WTC11 (cell line): ENCODE results near the gene ASIC3. TPM values are rescaled to one million over a fixed set of nuclear protein-coding genes. Genes with fewer than 3 reads are reported as not detected.
A peak's percentile ranks its signal among the peaks of the same experiment; 100 is the strongest.

Experiments
- ATAC-seq: fragments of 200-7000 bp; cut with Tn5 transposase; 2 replicates; pipeline ENCODE4 v1.10.0; 2021; ENCODE audit warnings: mild to moderate bottlenecking, moderate library complexity
- CTCF ChIA-PET: fragments of 300-600 bp; sonication (Branson Sonifier 250); formaldehyde crosslinking; loops from one replicate; lab custom pipeline; 2021; ENCODE audit warnings: antibody characterized with exemption; lab: Charles Lee
- POLR2A ChIA-PET: fragments of 350-600 bp; sonication (Branson Sonifier 250); formaldehyde crosslinking; loops from one replicate; lab custom pipeline; 2021; ENCODE audit warnings: antibody characterized with exemption; lab: Charles Lee
- DNase-seq: peaks from one replicate; pipeline ENCODE4 v3.0.0; 2021; ENCODE audit warnings: low spot score
- H3K27ac Mint-ChIP-seq: 2 replicates; pipeline ENCODE4 v1.8.0; 2021; ENCODE audit warnings: mixed read lengths
- H3K27me3 Mint-ChIP-seq: 2 replicates; pipeline ENCODE4 v1.8.0; 2021; ENCODE audit warnings: low read depth, mild to moderate bottlenecking, moderate library complexity, mixed read lengths
- H3K36me3 Mint-ChIP-seq: 2 replicates; pipeline ENCODE4 v1.8.0; 2021; ENCODE audit warnings: mixed read lengths
- H3K4me1 Mint-ChIP-seq: 2 replicates; pipeline ENCODE4 v1.8.0; 2022; ENCODE audit warnings: mixed read lengths
- H3K4me3 Mint-ChIP-seq: 2 replicates; pipeline ENCODE4 v1.8.0; 2021; ENCODE audit warnings: mild to moderate bottlenecking, moderate library complexity, mixed read lengths
- H3K9me3 Mint-ChIP-seq: 2 replicates; pipeline ENCODE4 v1.8.0; 2021; ENCODE audit warnings: mixed read lengths
- AFF4 ChIP-seq: sonication (generic); formaldehyde crosslinking; IDR thresholded peaks from 2 replicates; pipeline ENCODE4 v1.8.1; 2023; ENCODE audit warnings: mild to moderate bottlenecking, missing genetic modification reagents, borderline replicate concordance
- ATF1 ChIP-seq: sonication (generic); formaldehyde crosslinking; IDR thresholded peaks from 2 replicates; pipeline ENCODE4 v1.8.1; 2023; ENCODE audit warnings: mild to moderate bottlenecking, moderate library complexity, missing genetic modification reagents
- CBFB ChIP-seq: sonication (generic); formaldehyde crosslinking; IDR thresholded peaks from 2 replicates; pipeline ENCODE4 v1.8.1; 2022; ENCODE audit warnings: mild to moderate bottlenecking, low read depth, missing genetic modification reagents
- HMGXB4 ChIP-seq: sonication (generic); formaldehyde crosslinking; IDR thresholded peaks from 2 replicates; pipeline ENCODE4 v1.8.1; 2023; ENCODE audit warnings: mild to moderate bottlenecking, moderate library complexity, missing genetic modification reagents
- PRDM15 ChIP-seq: sonication (generic); formaldehyde crosslinking; IDR thresholded peaks from 2 replicates; pipeline ENCODE4 v1.8.0; 2022; ENCODE audit warnings: missing genetic modification reagents
- PREB ChIP-seq: sonication (generic); formaldehyde crosslinking; IDR thresholded peaks from 2 replicates; pipeline ENCODE4 v1.8.1; 2022; ENCODE audit warnings: mild to moderate bottlenecking, missing genetic modification reagents, moderate library complexity, borderline replicate concordance
- TCF7 ChIP-seq: sonication (generic); formaldehyde crosslinking; IDR thresholded peaks from 2 replicates; pipeline ENCODE4 v1.8.0; 2022; ENCODE audit warnings: mild to moderate bottlenecking, low read depth, missing genetic modification reagents, moderate library complexity
- USF2 ChIP-seq: sonication (generic); formaldehyde crosslinking; IDR thresholded peaks from 2 replicates; pipeline ENCODE4 v1.8.1; 2023; ENCODE audit warnings: mild to moderate bottlenecking, missing genetic modification reagents, moderate library complexity
- ZMAT4 ChIP-seq: fragments of 250-450 bp; sonication (Bioruptor Pico); IDR thresholded peaks from 2 replicates; pipeline ENCODE4 v1.9.0; 2021; ENCODE audit warnings: mild to moderate bottlenecking
- ZNF317 ChIP-seq: sonication (generic); formaldehyde crosslinking; IDR thresholded peaks from 2 replicates; pipeline ENCODE4 v1.8.1; 2023; ENCODE audit warnings: low read depth, mild to moderate bottlenecking, moderate library complexity, missing genetic modification reagents, borderline replicate concordance
- total RNA-seq: library from RNA; stranded (reverse); gene quantifications from 3 replicates; pipeline ENCODE4 v1.2.3, GENCODE V29; 2021

Gene ASIC3
- total RNA-seq, 1 experiment from 2014 or later: 5.5 TPM

- H3K36me3 Mint-ChIP-seq: no peaks in the 10 kb centered on the region
- H3K4me3 Mint-ChIP-seq: no peak overlapping the region
- no peaks in the 10 kb centered on the region for H3K27me3 Mint-ChIP-seq
- H3K4me1 Mint-ChIP-seq: peaks cover 19% of the 10 kb centered on the region
- H3K27ac Mint-ChIP-seq: no peak overlapping the region
- no peak for DNase-seq
- TF ChIP-seq ATF1 (CRISPR knock-in tag) (no peak), ZMAT4 (CRISPR knock-in tag) (no peak), PRDM15 (peak; percentile 54), AFF4 (no peak), PREB (CRISPR knock-in tag) (no peak), TCF7 (no peak)
- CTCF ChIA-PET: interaction anchor here (1.2 to 6.0 kb wide), 5 partner anchors 8 to 42 kb away, joined by 3 to 65 read pairs (median 5); no protein-coding TSS in a partner anchor
- POLR2A ChIA-PET: no interaction called here
- H3K9me3 Mint-ChIP-seq: no peaks in the 10 kb centered on the region
- no peak for ATAC-seq
These were observed 42.8 kb upstream of the ASIC3 start for GRCh38 chr7:151005566-151005965.

GRCh38 chr7:151006590-151007300, 41.6 kb upstream of the ASIC3 start:
- POLR2A ChIA-PET: no interaction called here
- CTCF ChIA-PET: interaction anchor here (1.7 to 6.4 kb wide), 7 partner anchors 12 to 105 kb away, joined by 4 to 112 read pairs (median 39); no protein-coding TSS in a partner anchor
- H3K4me3 Mint-ChIP-seq: no peak overlapping the region
- H3K36me3 Mint-ChIP-seq: no peaks in the 10 kb centered on the region
- peaks cover 25% of the 10 kb centered on the region for H3K4me1 Mint-ChIP-seq
- peaks cover 3% of the 10 kb centered on the region for H3K27me3 Mint-ChIP-seq
- ATAC-seq (no peak), DNase-seq (no peak)
- H3K9me3 Mint-ChIP-seq: no peaks in the 10 kb centered on the region
- TF ChIP-seq ZNF317 (CRISPR knock-in tag) (no peak), CBFB (no peak), USF2 (CRISPR knock-in tag) (no peak), HMGXB4 (no peak)
- H3K27ac Mint-ChIP-seq: no peak overlapping the region
